GM12878 (cell line): ENCODE results near the gene NTRK1. TPM values are rescaled to one million over a fixed set of nuclear protein-coding genes. Genes with fewer than 3 reads are reported as not detected.

Experiments
- ATAC-seq: fragments of 200-7000 bp; cut with Tn5 transposase; 3 replicates; pipeline ENCODE4 v1.9.1; 2020; ENCODE audit warnings: mild to moderate bottlenecking, moderate library complexity
- BruUV-seq: library from RNA; stranded (reverse); fragments of 400-500 nt; replicated peaks from 2 replicates; lab custom pipeline; 2021; lab: Mats Ljungman, UMichigan
- CTCF ChIA-PET: fragments of 300-600 bp; sonication (Branson Sonifier 250); formaldehyde crosslinking; extraction: SDS; loops from one replicate; lab custom pipeline; 2021; ENCODE audit warnings: inconsistent platforms; lab: Yijun Ruan, JAX
- POLR2A ChIA-PET: fragments of 350-600 bp; formaldehyde crosslinking; extraction: SDS; loops from one replicate; lab custom pipeline; 2021; ENCODE audit warnings: inconsistent platforms; lab: Charles Lee
- RAD21 ChIA-PET: fragments of 300-600 bp; sonication (Branson Sonifier 250); formaldehyde crosslinking; loops from one replicate; lab custom pipeline; 2023; ENCODE audit warnings: antibody characterized with exemption; ENCODE audit not compliant: unreplicated experiment; lab: Charles Lee
- SMC1A ChIA-PET: fragments of 300-600 bp; sonication (Branson Sonifier 250); formaldehyde crosslinking; loops from one replicate; lab custom pipeline; 2023; ENCODE audit not compliant: unreplicated experiment, uncharacterized antibody; lab: Charles Lee
- DNase-seq: peaks from one replicate; pipeline ENCODE4 v3.0.0-alpha.2; 2011; ENCODE audit warnings: low read depth, low spot score
- FAIRE-seq: peaks from 3 replicates; lab custom pipeline; 2011; peaks lifted over from hg19 to GRCh38; lab: Jason Lieb, UNC
- H2AFZ ChIP-seq: 2 replicates; pipeline ENCODE4 v1.6.0; 2011; ENCODE audit warnings: low read depth, low read length, control low read depth; ENCODE audit not compliant: control insufficient read depth
- H3K27ac ChIP-seq: 2 replicates; pipeline ENCODE4 v1.5.1; 2011; ENCODE audit warnings: control low read depth; ENCODE audit not compliant: control insufficient read depth, insufficient read depth
- H3K27me3 ChIP-seq, 2 experiments: replicated peaks in 1 of 2; 2 replicates each; pipeline versions ENCODE4 v1.6.0 to v1.6.1; 2011; ENCODE audit warnings: low read length in 1 of 2; ENCODE audit not compliant: control insufficient read depth in 2 of 2, insufficient read depth in 2 of 2
- H3K36me3 ChIP-seq, 2 experiments: 2 replicates each; pipeline ENCODE4 v1.5.1; 2011; ENCODE audit warnings: low read length in 1 of 2; ENCODE audit not compliant: control insufficient read depth in 2 of 2, insufficient read depth in 2 of 2
- H3K4me1 ChIP-seq: 2 replicates; pipeline ENCODE4 v1.6.1; 2011; ENCODE audit warnings: mild to moderate bottlenecking, low read length, moderate library complexity, mixed read lengths; ENCODE audit not compliant: control insufficient read depth, insufficient read depth
- H3K4me2 ChIP-seq: 2 replicates; pipeline ENCODE4 v1.6.0; 2011; ENCODE audit warnings: control low read depth; ENCODE audit not compliant: control insufficient read depth, insufficient read depth
- H3K4me3 ChIP-seq: fragments of 200-600 bp; sonication (generic); 2 replicates; pipeline ENCODE4 v1.5.1; 2016
- H3K79me2 ChIP-seq: 2 replicates; pipeline ENCODE4 v1.6.0; 2011; ENCODE audit warnings: low read length; ENCODE audit not compliant: control insufficient read depth, insufficient read depth
- H3K9ac ChIP-seq: 2 replicates; pipeline ENCODE4 v1.8.0; 2011; ENCODE audit warnings: low read length, control low read depth, mixed read lengths; ENCODE audit not compliant: control insufficient read depth, insufficient read depth
- H3K9me3 ChIP-seq: replicated peaks from 3 replicates; pipeline ENCODE4 v1.5.1; 2011; ENCODE audit warnings: mild to moderate bottlenecking, low read length; ENCODE audit not compliant: control insufficient read depth, insufficient read depth
- H4K20me1 ChIP-seq: 2 replicates; pipeline ENCODE4 v1.6.0; 2011; ENCODE audit not compliant: control insufficient read depth, insufficient read depth
- MLLT1 ChIP-seq: fragments of 450-650 bp; IDR thresholded peaks from 2 replicates; pipeline ENCODE4 v1.6.1; 2016; ENCODE audit warnings: mild to moderate bottlenecking
- PML ChIP-seq: IDR thresholded peaks from 2 replicates; pipeline ENCODE4 v1.6.1; 2012; ENCODE audit warnings: low read length, inconsistent platforms
- ZBTB4 ChIP-seq: fragments of 450-650 bp; formaldehyde crosslinking; IDR thresholded peaks from 2 replicates; pipeline ENCODE4 v1.4.0; 2022; ENCODE audit warnings: mild to moderate bottlenecking, moderate library complexity
- ZNF622 ChIP-seq: fragments of 450-650 bp; IDR thresholded peaks from 2 replicates; pipeline ENCODE4 v1.6.1; 2017; ENCODE audit warnings: mild to moderate bottlenecking, inconsistent platforms
- WGBS: methylation state at CpG from one replicate; pipeline ENCODE4 v1.1.6; 2016; ENCODE audit warnings: low lambda C conversion rate; ENCODE audit not compliant: insufficient replicate concordance, insufficient coverage; ENCODE audit errors: missing lambda C conversion rate; 5-methylcytosine and 5-hydroxymethylcytosine counted together
- in situ Hi-C: fragments of 300-500 bp; cut with MboI; formaldehyde crosslinking; loops from 9 replicates; pipeline ENCODE4 v1.14.3; 2018; ENCODE audit warnings: mixed read lengths
- intact Hi-C: fragments of 100-400 bp; cut with micrococcal nuclease; formaldehyde crosslinking; loops from one replicate; pipeline ENCODE4 v1.14.2; 2022; ENCODE audit not compliant: unreplicated experiment
- polyA plus RNA-seq, 11 experiments: library from polyadenylated mRNA; depleted of rRNA in 4 of 11; unstranded in 6 of 11; stranded (reverse) in 5 of 11; fragments of >200 nt; fragmentation: Nextera tagmentation in 4 of 11; fragmentation: Illumina TruSeq in 1 of 11; extraction: Ambion mirVana in 4 of 11; extraction: Trizol in 1 of 11; gene quantifications; 1 replicate in 1 of 11; 2 replicates in 10 of 11; pipeline versions ENCODE4 v1.2.1 to v1.2.3, GENCODE V29; 2011 to 2016; ENCODE audit warnings: inconsistent platforms in 2 of 11, missing spikeins in 2 of 11, low read depth in 1 of 11
- total RNA-seq, 4 experiments: library from RNA; depleted of rRNA in 3 of 4; stranded (reverse); fragments of >200 nt in 3 of 4; fragmentation: Illumina TruSeq in 1 of 4; extraction: Trizol in 1 of 4; gene quantifications; 2 replicates each; pipeline versions ENCODE4 v1.2.1 to v1.2.3, GENCODE V29; 2013 to 2021
- TF ChIP-seq, protein P1 (sequence below), 3 experiments: IDR thresholded peaks in 2 of 3; conservative IDR thresholded peaks in 1 of 3; 2 replicates each; pipeline ENCODE4 v1.5.1; 2011; ENCODE audit warnings: low read depth in 3 of 3, low read length in 3 of 3, mild to moderate bottlenecking in 3 of 3, control low read depth in 2 of 3, moderate library complexity in 2 of 3, inconsistent platforms in 1 of 3, mixed read lengths in 1 of 3; ENCODE audit not compliant: control insufficient read depth in 2 of 3, insufficient read depth in 1 of 3; ENCODE audit errors: extremely low read depth in 1 of 3

The NTRK1 gene
- total and polyA plus RNA-seq, 10 of the 15 experiments (the other 5 are each of a cell fraction or from before 2014, with no cell fraction given) = 0.10 to 0.56 (median 0.40) TPM; not detected in 7

GRCh38 chr1:156876281-156876680 is 15.6 kb downstream of the NTRK1 start:
- no peaks in the 10 kb centered on the region for H3K36me3 ChIP-seq
- no peak overlapping the region for H3K4me2 ChIP-seq
- in situ Hi-C loops = no loop called here
- H3K4me3 ChIP-seq = no peak overlapping the region
- H3K4me1 ChIP-seq = no peaks in the 10 kb centered on the region
- no peak overlapping the region for H3K27ac ChIP-seq
- intact Hi-C loops = no loop called here
- H3K9ac ChIP-seq = no peak overlapping the region
- ChIA-PET CTCF (interaction anchor here (1.0 to 1.5 kb wide), 3 partner anchors 14 to 198 kb away, joined by 3 to 4 read pairs (median 3); partner anchors contain the start of gene NTRK1), POLR2A (interaction anchor here (0.6 kb wide), 1 partner anchor 211 kb away, joined by 3 read pairs; no protein-coding TSS in a partner anchor), RAD21 (interaction anchor here (1.1 kb wide), 1 partner anchor 150 kb away, joined by 5 read pairs; no protein-coding TSS in a partner anchor), SMC1A (interaction anchor here (1.8 kb wide), 1 partner anchor 14 kb away, joined by 5 read pairs; no protein-coding TSS in a partner anchor)
- WGBS = 37% methylated on average over 17 of the region's 21 CpGs
- DNase-seq = no peak
- TF ChIP-seq ZNF622 (no peak), MLLT1 (no peak), ZBTB4 (CRISPR knock-in tag) (no peak), PML (no peak)
- TF ChIP-seq, protein P1, sequence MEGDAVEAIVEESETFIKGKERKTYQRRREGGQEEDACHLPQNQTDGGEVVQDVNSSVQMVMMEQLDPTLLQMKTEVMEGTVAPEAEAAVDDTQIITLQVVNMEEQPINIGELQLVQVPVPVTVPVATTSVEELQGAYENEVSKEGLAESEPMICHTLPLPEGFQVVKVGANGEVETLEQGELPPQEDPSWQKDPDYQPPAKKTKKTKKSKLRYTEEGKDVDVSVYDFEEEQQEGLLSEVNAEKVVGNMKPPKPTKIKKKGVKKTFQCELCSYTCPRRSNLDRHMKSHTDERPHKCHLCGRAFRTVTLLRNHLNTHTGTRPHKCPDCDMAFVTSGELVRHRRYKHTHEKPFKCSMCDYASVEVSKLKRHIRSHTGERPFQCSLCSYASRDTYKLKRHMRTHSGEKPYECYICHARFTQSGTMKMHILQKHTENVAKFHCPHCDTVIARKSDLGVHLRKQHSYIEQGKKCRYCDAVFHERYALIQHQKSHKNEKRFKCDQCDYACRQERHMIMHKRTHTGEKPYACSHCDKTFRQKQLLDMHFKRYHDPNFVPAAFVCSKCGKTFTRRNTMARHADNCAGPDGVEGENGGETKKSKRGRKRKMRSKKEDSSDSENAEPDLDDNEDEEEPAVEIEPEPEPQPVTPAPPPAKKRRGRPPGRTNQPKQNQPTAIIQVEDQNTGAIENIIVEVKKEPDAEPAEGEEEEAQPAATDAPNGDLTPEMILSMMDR (IDR thresholded peaks at IDR 0.05 in 2 of 3, conservative IDR thresholded peaks at IDR 0.05 in 1 of 3; ENCODE audit: control insufficient read depth in 2 of 3, extremely low read depth in 1 of 3, insufficient read depth in 1 of 3, low read depth in 3 of 3, low read length in 3 of 3) = 0 out of 6 replicates have a peak, but pooled peaks of 1 of the 3 experiments have one; percentile 20
- H3K9me3 ChIP-seq = no peaks in the 10 kb centered on the region
- peak; percentile 67 for ATAC-seq
- no peak overlapping the region for H2AFZ ChIP-seq
- H3K79me2 ChIP-seq = no peaks in the 10 kb centered on the region
- H3K27me3 ChIP-seq = peaks cover 0 to 11% of the 10 kb centered on the region in 2 experiments; a peak in 3 of 4 replicates
- no TSS peak for BruUV-seq
- no peak for FAIRE-seq
- H4K20me1 ChIP-seq = no peaks in the 10 kb centered on the region
